H9 (cell line): ENCODE results near the gene PSAPL1. TPM values are rescaled to one million over a fixed set of nuclear protein-coding genes. Genes with fewer than 3 reads are reported as not detected.
A peak's percentile ranks its signal among the peaks of the same experiment; 100 is the strongest.

Experiments
- DNase-seq: peaks from one replicate; pipeline ENCODE4 v3.0.0-alpha.2; 2017
- H2AFZ ChIP-seq: one replicate; pipeline ENCODE4 v1.6.1; 2013; ENCODE audit warnings: mild to moderate bottlenecking, low read length, control low read depth, moderate library complexity
- H2AK5ac ChIP-seq: 2 replicates; pipeline ENCODE4 v1.6.1; 2013; ENCODE audit warnings: low read length, control low read depth, mixed read lengths; ENCODE audit not compliant: insufficient read length
- H2BK120ac ChIP-seq: one replicate; pipeline ENCODE4 v1.6.1; 2013; ENCODE audit warnings: low read depth, mild to moderate bottlenecking, low read length, control low read depth, inconsistent platforms; ENCODE audit not compliant: poor library complexity, severe bottlenecking
- H2BK12ac ChIP-seq: 2 replicates; pipeline ENCODE4 v1.6.1; 2013; ENCODE audit warnings: low read length, control low read depth, mixed read lengths, low read depth; ENCODE audit not compliant: insufficient read length
- H2BK15ac ChIP-seq: 2 replicates; pipeline ENCODE4 v1.6.1; 2013; ENCODE audit warnings: low read depth, low read length, control low read depth
- H2BK20ac ChIP-seq: one replicate; pipeline ENCODE4 v1.6.1; 2013; ENCODE audit warnings: low read depth, mild to moderate bottlenecking, low read length, control low read depth, inconsistent platforms; ENCODE audit not compliant: poor library complexity, severe bottlenecking
- H2BK5ac ChIP-seq: 2 replicates; pipeline ENCODE4 v1.6.1; 2013; ENCODE audit warnings: low read length, control low read depth, mixed read lengths; ENCODE audit not compliant: insufficient read length
- H3K14ac ChIP-seq: 2 replicates; pipeline ENCODE4 v1.6.1; 2013; ENCODE audit warnings: low read length, control low read depth; ENCODE audit not compliant: insufficient read depth
- H3K18ac ChIP-seq: 2 replicates; pipeline ENCODE4 v1.6.1; 2013; ENCODE audit warnings: low read depth, mild to moderate bottlenecking, mixed read lengths, low read length, control low read depth; ENCODE audit not compliant: insufficient read length
- H3K23ac ChIP-seq: 2 replicates; pipeline ENCODE4 v1.6.1; 2013; ENCODE audit warnings: low read length, control low read depth, mixed read lengths, low read depth; ENCODE audit not compliant: insufficient read length
- H3K23me2 ChIP-seq: 2 replicates; pipeline ENCODE4 v1.6.1; 2013; ENCODE audit warnings: low read depth, mild to moderate bottlenecking, mixed read lengths, low read length, control low read depth; ENCODE audit not compliant: insufficient read length, poor library complexity, severe bottlenecking
- H3K27ac ChIP-seq: 2 replicates; pipeline ENCODE4 v1.5.1; 2013; ENCODE audit warnings: low read length, control low read depth, mixed read lengths, low read depth; ENCODE audit not compliant: insufficient read length
- H3K27me3 ChIP-seq: 2 replicates; pipeline ENCODE4 v1.6.1; 2013; ENCODE audit warnings: low read length, control low read depth, inconsistent platforms; ENCODE audit not compliant: insufficient read depth
- H3K4ac ChIP-seq: 2 replicates; pipeline ENCODE4 v1.6.1; 2013; ENCODE audit warnings: low read depth, mild to moderate bottlenecking, control low read depth, inconsistent platforms, low read length, moderate library complexity
- H3K4me1 ChIP-seq: 2 replicates; pipeline ENCODE4 v1.6.1; 2013; ENCODE audit warnings: low read length, control low read depth, inconsistent platforms; ENCODE audit not compliant: insufficient read depth
- H3K4me2 ChIP-seq: 2 replicates; pipeline ENCODE4 v1.6.1; 2013; ENCODE audit warnings: low read length, control low read depth, mixed read lengths; ENCODE audit not compliant: insufficient read length, insufficient read depth
- H3K56ac ChIP-seq: 2 replicates; pipeline ENCODE4 v1.6.1; 2013; ENCODE audit warnings: low read depth, mild to moderate bottlenecking, mixed read lengths, low read length, control low read depth; ENCODE audit not compliant: insufficient read length
- H3K79me1 ChIP-seq: 2 replicates; pipeline ENCODE4 v1.6.1; 2013; ENCODE audit warnings: low read depth, mild to moderate bottlenecking, moderate library complexity, low read length, control low read depth, inconsistent platforms; ENCODE audit not compliant: insufficient read depth, poor library complexity, severe bottlenecking
- H3K79me2 ChIP-seq: 2 replicates; pipeline ENCODE4 v1.6.1; 2013; ENCODE audit warnings: low read length, control low read depth, inconsistent platforms; ENCODE audit not compliant: insufficient read depth
- H3K9ac ChIP-seq: 2 replicates; pipeline ENCODE4 v1.6.1; 2013; ENCODE audit warnings: low read length, control low read depth, mixed read lengths; ENCODE audit not compliant: insufficient read length; ENCODE audit errors: extremely low read depth
- H3K9me3 ChIP-seq: one replicate; pipeline ENCODE4 v1.6.1; 2013; ENCODE audit warnings: low read depth, low read length, inconsistent platforms; ENCODE audit not compliant: control insufficient read depth
- H3T11ph ChIP-seq: one replicate; pipeline ENCODE4 v1.6.1; 2013; ENCODE audit warnings: mild to moderate bottlenecking, low read length, control low read depth, inconsistent platforms
- H4K20me1 ChIP-seq: one replicate; pipeline ENCODE4 v1.6.1; 2013; ENCODE audit not compliant: control insufficient read depth, insufficient read length, insufficient read depth
- H4K5ac ChIP-seq: 2 replicates; pipeline ENCODE4 v1.6.1; 2013; ENCODE audit warnings: low read depth, mild to moderate bottlenecking, mixed read lengths, low read length, control low read depth; ENCODE audit not compliant: insufficient read length
- H4K8ac ChIP-seq: replicated peaks from 2 replicates; pipeline ENCODE4 v1.6.1; 2013; ENCODE audit warnings: low read length, control low read depth, mixed read lengths, low read depth; ENCODE audit not compliant: insufficient read length
- H4K91ac ChIP-seq: 2 replicates; pipeline ENCODE4 v1.6.1; 2013; ENCODE audit warnings: low read depth, mild to moderate bottlenecking, moderate library complexity, mixed read lengths, low read length, control low read depth; ENCODE audit not compliant: insufficient read length
- H3K27ac Mint-ChIP-seq, 3 experiments: 2 replicates in 2 of 3; 3 replicates in 1 of 3; pipeline ENCODE4 v1.8.0; 2020 to 2021; ENCODE audit warnings: mixed read lengths in 3 of 3, mild to moderate bottlenecking in 1 of 3, moderate library complexity in 1 of 3
- H3K27me3 Mint-ChIP-seq: 2 replicates; pipeline ENCODE4 v1.8.0; 2021; ENCODE audit warnings: low read depth, mild to moderate bottlenecking, moderate library complexity, mixed read lengths
- H3K36me3 Mint-ChIP-seq, 3 experiments: 2 replicates in 2 of 3; 3 replicates in 1 of 3; pipeline ENCODE4 v1.8.0; 2020 to 2021; ENCODE audit warnings: low read depth in 3 of 3, mixed read lengths in 3 of 3; ENCODE audit not compliant: insufficient read depth in 1 of 3
- H3K4me1 Mint-ChIP-seq, 2 experiments: 2 replicates each; pipeline ENCODE4 v1.8.0; 2020; ENCODE audit warnings: mixed read lengths in 2 of 2
- H3K4me3 Mint-ChIP-seq, 2 experiments: 2 replicates in 1 of 2; 3 replicates in 1 of 2; pipeline ENCODE4 v1.8.0; 2020 to 2021; ENCODE audit warnings: mild to moderate bottlenecking in 2 of 2, mixed read lengths in 2 of 2, moderate library complexity in 1 of 2
- H3K9me3 Mint-ChIP-seq, 2 experiments: 2 replicates in 1 of 2; 3 replicates in 1 of 2; pipeline ENCODE4 v1.8.0; 2020; ENCODE audit warnings: mild to moderate bottlenecking in 2 of 2, mixed read lengths in 2 of 2, moderate library complexity in 1 of 2
- WGBS: extraction: QIAGEN DNeasy Blood & Tissue Kit; methylation state at CpG from one replicate; pipeline ENCODE4 v1.1.7; 2013; ENCODE audit warnings: missing lambda C conversion rate, low lambda C conversion rate, mixed read lengths; ENCODE audit not compliant: insufficient read length; ENCODE audit errors: extremely low coverage; 5-methylcytosine and 5-hydroxymethylcytosine counted together
- total RNA-seq: library from RNA; stranded (reverse); gene quantifications from 2 replicates; pipeline ENCODE4 v1.2.1, GENCODE V29; 2021
- TF ChIP-seq, protein P1 (sequence below): fragments of 200-600 bp; sonication (generic); conservative IDR thresholded peaks from 3 replicates; pipeline ENCODE4 v1.8.0; 2021; ENCODE audit warnings: antibody characterized with exemption, mild to moderate bottlenecking

PSAPL1 gene
- total RNA-seq, 1 experiment from 2014 or later: 0.04 TPM

DNA sequence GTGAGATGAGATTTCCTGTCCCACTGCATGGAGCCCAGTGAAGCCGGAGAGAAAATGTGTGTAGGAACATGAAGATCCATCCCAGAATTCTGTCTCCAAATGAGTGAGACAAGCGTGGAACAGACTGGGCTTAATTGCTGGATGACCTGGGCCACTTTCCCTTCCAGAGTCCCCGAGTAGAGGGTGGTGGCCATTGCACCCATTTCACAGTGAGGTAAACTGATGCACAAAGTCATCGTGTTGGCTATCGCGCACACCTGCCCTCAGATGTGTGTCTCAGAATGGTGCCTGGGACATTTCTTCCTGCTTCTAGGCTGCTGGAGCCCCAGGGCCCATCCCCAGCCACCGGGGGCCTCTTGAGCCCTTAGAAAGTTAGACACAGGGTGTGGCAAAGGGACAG is 43.0 kb upstream of the PSAPL1 start:
- H3K18ac ChIP-seq: no peak overlapping the region
- H3K9me3 ChIP-seq: no peaks in the 10 kb centered on the region
- no peaks in the 10 kb centered on the region for H3K79me2 ChIP-seq
- no CpG with 5 or more reads among the region's 7 CpGs for WGBS
- no peak overlapping the region for H2BK12ac ChIP-seq
- TF ChIP-seq, protein P1, sequence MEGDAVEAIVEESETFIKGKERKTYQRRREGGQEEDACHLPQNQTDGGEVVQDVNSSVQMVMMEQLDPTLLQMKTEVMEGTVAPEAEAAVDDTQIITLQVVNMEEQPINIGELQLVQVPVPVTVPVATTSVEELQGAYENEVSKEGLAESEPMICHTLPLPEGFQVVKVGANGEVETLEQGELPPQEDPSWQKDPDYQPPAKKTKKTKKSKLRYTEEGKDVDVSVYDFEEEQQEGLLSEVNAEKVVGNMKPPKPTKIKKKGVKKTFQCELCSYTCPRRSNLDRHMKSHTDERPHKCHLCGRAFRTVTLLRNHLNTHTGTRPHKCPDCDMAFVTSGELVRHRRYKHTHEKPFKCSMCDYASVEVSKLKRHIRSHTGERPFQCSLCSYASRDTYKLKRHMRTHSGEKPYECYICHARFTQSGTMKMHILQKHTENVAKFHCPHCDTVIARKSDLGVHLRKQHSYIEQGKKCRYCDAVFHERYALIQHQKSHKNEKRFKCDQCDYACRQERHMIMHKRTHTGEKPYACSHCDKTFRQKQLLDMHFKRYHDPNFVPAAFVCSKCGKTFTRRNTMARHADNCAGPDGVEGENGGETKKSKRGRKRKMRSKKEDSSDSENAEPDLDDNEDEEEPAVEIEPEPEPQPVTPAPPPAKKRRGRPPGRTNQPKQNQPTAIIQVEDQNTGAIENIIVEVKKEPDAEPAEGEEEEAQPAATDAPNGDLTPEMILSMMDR: no peak
- DNase-seq: no peak
- H2AFZ ChIP-seq: no peak overlapping the region
- no peak overlapping the region for H2BK120ac ChIP-seq
- H2AK5ac ChIP-seq: no peak overlapping the region
- H3K23ac ChIP-seq: no peak overlapping the region
- Mint-ChIP-seq H3K4me1 (peaks cover 4 to 7% of the 10 kb centered on the region in 2 experiments), H3K4me3 (no peak overlapping the region; a peak in 1 of 5 replicates), H3K9me3 (no peaks in the 10 kb centered on the region; a peak in 1 of 5 replicates), H3K36me3 (no peaks in the 10 kb centered on the region), H3K27me3 (peaks cover 3% of the 10 kb centered on the region; the same call in 1 of the 2 replicates), H3K27ac (0 out of 7 replicates have a peak overlapping the region, but pooled peaks of 1 of the 3 experiments have one; percentile 44)
- no peak overlapping the region for H4K8ac ChIP-seq
- H3K4ac ChIP-seq: no peak overlapping the region
- no peaks in the 10 kb centered on the region for H3K27me3 ChIP-seq
- no peaks in the 10 kb centered on the region for H3K79me1 ChIP-seq
- H2BK15ac ChIP-seq: no peak overlapping the region
- no peak overlapping the region for H3K27ac ChIP-seq
- no peaks in the 10 kb centered on the region for H3K23me2 ChIP-seq
- no peak overlapping the region for H3T11ph ChIP-seq
- no peak overlapping the region for H3K4me2 ChIP-seq
- no peaks in the 10 kb centered on the region for H3K4me1 ChIP-seq
- no peak overlapping the region for H2BK20ac ChIP-seq
- no peak overlapping the region for H3K56ac ChIP-seq
- H4K20me1 ChIP-seq: no peaks in the 10 kb centered on the region
- no peak overlapping the region for H3K9ac ChIP-seq
- no peak overlapping the region for H2BK5ac ChIP-seq
- no peak overlapping the region for H4K5ac ChIP-seq
- H4K91ac ChIP-seq: no peak overlapping the region
- no peak overlapping the region for H3K14ac ChIP-seq
